PC-9 (cell line): ENCODE measurements around the gene ATL1. TPM values are rescaled to one million over a fixed set of nuclear protein-coding genes. Genes with fewer than 3 reads are reported as not detected.

Experiments used
- BruUV-seq: library from RNA; stranded (reverse); fragments of 400-500 nt; replicated peaks from 2 replicates; lab custom pipeline; 2021; lab: Mats Ljungman, UMichigan
- CTCF ChIA-PET: fragments of 300-600 bp; sonication (Branson Sonifier 250); formaldehyde crosslinking; loops from one replicate; lab custom pipeline; 2022; ENCODE audit warnings: antibody characterized with exemption; lab: Charles Lee
- POLR2A ChIA-PET: fragments of 300-600 bp; sonication (Branson Sonifier 250); formaldehyde crosslinking; loops from one replicate; lab custom pipeline; 2022; ENCODE audit warnings: antibody characterized with exemption; ENCODE audit not compliant: unreplicated experiment; lab: Charles Lee
- DNase-seq, 2 experiments: peaks; one replicate each; pipeline versions ENCODE4 v3.0.0 to v3.0.0-alpha.2; 2015 to 2022; ENCODE audit warnings: mixed read lengths in 1 of 2
- H2AFZ ChIP-seq: fragments of 200-600 bp; sonication (generic); 2 replicates; pipeline ENCODE4 v1.8.1; 2017; ENCODE audit warnings: antibody characterized with exemption
- H3F3A ChIP-seq: fragments of 200-600 bp; sonication (generic); 2 replicates; pipeline ENCODE4 v1.8.1; 2017; ENCODE audit warnings: antibody characterized with exemption, mild to moderate bottlenecking, low read depth; ENCODE audit not compliant: insufficient read depth
- H3K27ac ChIP-seq: fragments of 200-600 bp; sonication (generic); 2 replicates; pipeline ENCODE4 v1.6.1; 2016; ENCODE audit warnings: mixed run types
- H3K27me3 ChIP-seq: fragments of 200-600 bp; sonication (generic); 2 replicates; pipeline ENCODE4 v1.6.1; 2016; ENCODE audit warnings: low read depth, mixed run types; ENCODE audit not compliant: insufficient read depth
- H3K36me3 ChIP-seq: fragments of 200-600 bp; sonication (generic); 2 replicates; pipeline ENCODE4 v1.6.1; 2016; ENCODE audit warnings: low read depth, mixed run types
- H3K4me1 ChIP-seq: fragments of 200-600 bp; sonication (generic); replicated peaks from 2 replicates; pipeline ENCODE4 v1.6.1; 2016; ENCODE audit warnings: mixed run types; ENCODE audit not compliant: insufficient read depth
- H3K4me2 ChIP-seq: fragments of 200-600 bp; sonication (generic); 2 replicates; pipeline ENCODE4 v1.6.1; 2017; ENCODE audit warnings: mixed run types
- H3K4me3 ChIP-seq: fragments of 200-600 bp; sonication (generic); 2 replicates; pipeline ENCODE4 v1.6.1; 2016; ENCODE audit warnings: mixed run types
- H3K79me2 ChIP-seq: fragments of 200-600 bp; sonication (generic); 2 replicates; pipeline ENCODE4 v1.6.1; 2017; ENCODE audit warnings: low read depth, mixed run types
- H3K9me2 ChIP-seq: fragments of 200-600 bp; sonication (generic); 2 replicates; pipeline ENCODE4 v1.8.1; 2017; ENCODE audit warnings: mild to moderate bottlenecking; ENCODE audit not compliant: insufficient read depth
- H3K9me3 ChIP-seq: fragments of 200-600 bp; sonication (generic); 2 replicates; pipeline ENCODE4 v1.8.1; 2016; ENCODE audit warnings: low read depth; ENCODE audit not compliant: insufficient read depth
- H4K20me1 ChIP-seq: fragments of 200-600 bp; sonication (generic); 2 replicates; pipeline ENCODE4 v1.8.1; 2017; ENCODE audit not compliant: insufficient read depth
- CTCF ChIP-seq: fragments of 200-600 bp; sonication (generic); conservative IDR thresholded peaks from 2 replicates; pipeline ENCODE4 v1.6.1; 2017; ENCODE audit warnings: mixed run types, antibody characterized with exemption, mild to moderate bottlenecking, moderate library complexity
- EZH2 ChIP-seq: fragments of 200-600 bp; sonication (generic); IDR thresholded peaks from 2 replicates; pipeline ENCODE4 v1.8.0; 2017; ENCODE audit warnings: antibody characterized with exemption, low read depth
- intact Hi-C: fragments of 100-400 bp; cut with micrococcal nuclease; formaldehyde crosslinking; loops from one replicate; pipeline ENCODE4 v1.10.0; 2022; ENCODE audit not compliant: unreplicated experiment
- total RNA-seq: library from RNA; stranded (reverse); gene quantifications from 2 replicates; pipeline ENCODE4 v1.2.3, GENCODE V29; 2021

ATL1 gene
- total RNA-seq, 1 experiment from 2014 or later, result 4.3 TPM

GRCh38 chr14:50612806-50613205, 52.9 kb downstream of the ATL1 start:
- ChIA-PET POLR2A (no interaction called here), CTCF (no interaction called here)
- H3K79me2 ChIP-seq, result no peaks in the 10 kb centered on the region
- no peaks in the 10 kb centered on the region for H3K9me3 ChIP-seq
- H3K4me1 ChIP-seq, result no peaks in the 10 kb centered on the region
- H4K20me1 ChIP-seq, result no peaks in the 10 kb centered on the region
- TF ChIP-seq EZH2 (no peak), CTCF (no peak)
- no peaks in the 10 kb centered on the region for H3K27me3 ChIP-seq
- no peak overlapping the region for H3K4me2 ChIP-seq
- H3K27ac ChIP-seq, result no peak overlapping the region
- H3K4me3 ChIP-seq, result no peak overlapping the region
- H3K9me2 ChIP-seq, result no peaks in the 10 kb centered on the region
- no peak overlapping the region for H2AFZ ChIP-seq
- no peaks in the 10 kb centered on the region for H3F3A ChIP-seq
- H3K36me3 ChIP-seq, result no peaks in the 10 kb centered on the region
- intact Hi-C loops, result no loop called here
- BruUV-seq, result no TSS peak
- no peak for DNase-seq

GRCh38 chr14:50615056-50615455, 55.1 kb downstream of the ATL1 start:
- no peak overlapping the region for H2AFZ ChIP-seq
- intact Hi-C loops, result no loop called here
- no peaks in the 10 kb centered on the region for H3K9me2 ChIP-seq
- H3K4me1 ChIP-seq, result no peaks in the 10 kb centered on the region
- no TSS peak for BruUV-seq
- CTCF ChIA-PET, result no interaction called here
- TF ChIP-seq EZH2 (no peak), CTCF (no peak)
- no peaks in the 10 kb centered on the region for H4K20me1 ChIP-seq
- POLR2A ChIA-PET, result no interaction called here
- no peaks in the 10 kb centered on the region for H3K36me3 ChIP-seq
- no peaks in the 10 kb centered on the region for H3K27me3 ChIP-seq
- H3K9me3 ChIP-seq, result no peaks in the 10 kb centered on the region
- DNase-seq, result no peak
- no peak overlapping the region for H3K4me3 ChIP-seq
- H3K27ac ChIP-seq, result no peak overlapping the region
- H3F3A ChIP-seq, result no peaks in the 10 kb centered on the region
- H3K79me2 ChIP-seq, result no peaks in the 10 kb centered on the region
- no peak overlapping the region for H3K4me2 ChIP-seq

GRCh38 chr14:50615552-50615951, 55.6 kb downstream of the ATL1 start:
- ChIA-PET POLR2A (no interaction called here), CTCF (no interaction called here)
- Histone ChIP-seq H3K79me2 (no peaks in the 10 kb centered on the region), H3K4me3 (no peak overlapping the region), H3K9me2 (no peaks in the 10 kb centered on the region), H3K4me1 (no peaks in the 10 kb centered on the region), H3F3A (no peaks in the 10 kb centered on the region), H3K27ac (no peak overlapping the region), H3K9me3 (no peaks in the 10 kb centered on the region), H3K27me3 (no peaks in the 10 kb centered on the region), H4K20me1 (no peaks in the 10 kb centered on the region), H3K36me3 (no peaks in the 10 kb centered on the region), H2AFZ (no peak overlapping the region), H3K4me2 (no peak overlapping the region)
- TF ChIP-seq EZH2 (no peak), CTCF (no peak)
- intact Hi-C loops, result no loop called here
- no peak for DNase-seq
- BruUV-seq, result no TSS peak
